K562 (cell line): ENCODE data around the gene PLA2G4F. TPM values are rescaled to one million over a fixed set of nuclear protein-coding genes. Genes with fewer than 3 reads are reported as not detected.

Source experiments
- ATAC-seq: fragments of 200-7000 bp; cut with Tn5 transposase; 3 replicates; pipeline ENCODE4 v1.9.1; 2020; ENCODE audit warnings: moderate library complexity
- BruUV-seq: library from RNA; stranded (reverse); fragments of 400-500 nt; replicated peaks from 2 replicates; lab custom pipeline; 2021; lab: Mats Ljungman, UMichigan
- CTCF ChIA-PET: fragments of 300-600 bp; formaldehyde crosslinking; extraction: SDS; loops from one replicate; lab custom pipeline; 2021; ENCODE audit warnings: low intra/inter-chr PET ratio; lab: Yijun Ruan, JAX
- POLR2A ChIA-PET: fragments of 300-600, 350-650 bp; sonication (Branson Sonifier 250); formaldehyde crosslinking; extraction: SDS; loops from one replicate; lab custom pipeline; 2021; ENCODE audit warnings: antibody characterized with exemption, inconsistent platforms; lab: Yijun Ruan, JAX
- DNase-seq, 4 experiments: peaks; one replicate each; pipeline versions ENCODE4 v3.0.0 to v3.0.0-alpha.2; 2011 to 2018; ENCODE audit warnings: low spot score in 3 of 4, mixed read lengths in 3 of 4; ENCODE audit errors: extremely low read depth in 1 of 4
- FAIRE-seq: peaks from 2 replicates; lab custom pipeline; 2011; peaks lifted over from hg19 to GRCh38; lab: Jason Lieb, UNC
- H2AFZ ChIP-seq: 2 replicates; pipeline ENCODE4 v1.6.0; 2011; ENCODE audit warnings: low read depth, low read length, control low read depth, inconsistent platforms
- H3K27ac ChIP-seq: fragments of 200-600 bp; 3 replicates; pipeline ENCODE4 v1.8.0; 2011; ENCODE audit warnings: low read depth, mild to moderate bottlenecking, control low read depth, inconsistent platforms, low read length, moderate library complexity, mixed read lengths; ENCODE audit errors: extremely low read depth
- H3K27me3 ChIP-seq, 2 experiments: fragments of 300-600 bp in 1 of 2; 2 replicates in 1 of 2; 3 replicates in 1 of 2; pipeline versions ENCODE4 v1.6.0 to v1.8.0; 2011; ENCODE audit warnings: inconsistent platforms in 2 of 2, low read length in 2 of 2, mild to moderate bottlenecking in 1 of 2, mixed read lengths in 1 of 2, moderate library complexity in 1 of 2; ENCODE audit not compliant: control insufficient read depth in 2 of 2, insufficient read depth in 2 of 2
- H3K36me3 ChIP-seq: fragments of 300-600 bp; 3 replicates; pipeline ENCODE4 v1.8.0; 2011; ENCODE audit warnings: mild to moderate bottlenecking, low read length, inconsistent platforms; ENCODE audit not compliant: control insufficient read depth, insufficient read depth
- H3K4me1 ChIP-seq, 2 experiments: fragments of 200-600 bp in 1 of 2; replicated peaks in 1 of 2; 2 replicates in 1 of 2; 3 replicates in 1 of 2; pipeline versions ENCODE4 v1.5.1 to v1.8.0; 2011; ENCODE audit warnings: inconsistent platforms in 2 of 2, low read length in 2 of 2, mild to moderate bottlenecking in 1 of 2, mixed read lengths in 1 of 2, moderate library complexity in 1 of 2; ENCODE audit not compliant: control insufficient read depth in 2 of 2, insufficient read depth in 2 of 2
- H3K4me2 ChIP-seq: 2 replicates; pipeline ENCODE4 v1.6.1; 2011; ENCODE audit warnings: low read length, control low read depth, inconsistent platforms, mixed read lengths; ENCODE audit not compliant: insufficient read depth
- H3K4me3 ChIP-seq: fragments of 200-600 bp; sonication (generic), shearing (Covaris generic); 2 replicates; pipeline ENCODE4 v1.5.1; 2016; ENCODE audit warnings: control low read depth, inconsistent platforms
- H3K79me2 ChIP-seq: fragments of 200-600 bp; 3 replicates; pipeline ENCODE4 v1.8.0; 2011; ENCODE audit warnings: low read length, inconsistent platforms; ENCODE audit not compliant: control insufficient read depth, insufficient read depth
- H3K9ac ChIP-seq, 2 experiments: 2 replicates each; pipeline versions ENCODE4 v1.6.0 to v1.6.1; 2011; ENCODE audit warnings: low read depth in 2 of 2, low read length in 2 of 2, control low read depth in 1 of 2, inconsistent platforms in 1 of 2, mild to moderate bottlenecking in 1 of 2, mixed read lengths in 1 of 2; ENCODE audit not compliant: insufficient read depth in 1 of 2
- H3K9me1 ChIP-seq: one replicate; pipeline ENCODE4 v1.6.0; 2011; ENCODE audit warnings: inconsistent platforms, mild to moderate bottlenecking, low read length, moderate library complexity; ENCODE audit not compliant: control insufficient read depth, insufficient read depth
- H3K9me3 ChIP-seq: replicated peaks from 2 replicates; pipeline ENCODE4 v1.5.1; 2011; ENCODE audit warnings: low read depth, low read length, inconsistent platforms; ENCODE audit not compliant: control insufficient read depth, insufficient read depth
- H4K20me1 ChIP-seq: replicated peaks from 2 replicates; pipeline ENCODE4 v1.6.1; 2011; ENCODE audit warnings: low read length, inconsistent platforms, mixed read lengths; ENCODE audit not compliant: control insufficient read depth, insufficient read depth
- CEBPG ChIP-seq, 3 experiments: fragments of 200-800 bp in 1 of 3; sonication (Bioruptor generic) in 1 of 3; sonication (generic) in 1 of 3; formaldehyde crosslinking in 1 of 3; IDR thresholded peaks in 2 of 3; conservative IDR thresholded peaks in 1 of 3; 2 replicates each; pipeline versions ENCODE4 v1.6.1 to v1.8.0; 2016 to 2022; ENCODE audit warnings: missing compliant biosample characterization in 2 of 3, missing genetic modification characterization in 2 of 3, mild to moderate bottlenecking in 1 of 3, missing genetic modification reagents in 1 of 3
- KDM4B ChIP-seq, 2 experiments: fragments of 450-650 bp in 1 of 2; sonication (generic) in 1 of 2; IDR thresholded peaks; 2 replicates each; pipeline ENCODE4 v1.6.1; 2016 to 2017; ENCODE audit warnings: borderline replicate concordance in 2 of 2, antibody characterized with exemption in 1 of 2, low read depth in 1 of 2, mild to moderate bottlenecking in 1 of 2
- NONO ChIP-seq, 2 experiments: fragments of 200-400 bp in 1 of 2; fragments of 450-650 bp in 1 of 2; formaldehyde crosslinking in 1 of 2; IDR thresholded peaks; 2 replicates each; pipeline ENCODE4 v1.6.1; 2017; ENCODE audit warnings: low read depth in 2 of 2, mild to moderate bottlenecking in 2 of 2, moderate library complexity in 2 of 2, low read length in 1 of 2
- RBM39 ChIP-seq: fragments of 200-400 bp; formaldehyde crosslinking; optimal IDR thresholded peaks from 2 replicates; pipeline ENCODE3; 2018; ENCODE audit warnings: low read depth, low read length
- ZNF75A ChIP-seq: fragments of 450-650 bp; formaldehyde crosslinking; IDR thresholded peaks from 2 replicates; pipeline ENCODE4 v1.4.0; 2020; ENCODE audit warnings: mild to moderate bottlenecking
- WGBS: fragments of 100-300 bp; shearing (Covaris generic); methylation state at CpG from one replicate; pipeline ENCODE4 v1.1.6; 2016; ENCODE audit warnings: low coverage, mixed read lengths; ENCODE audit not compliant: insufficient coverage; ENCODE audit errors: missing lambda C conversion rate; 5-methylcytosine and 5-hydroxymethylcytosine counted together
- in situ Hi-C: fragments of 300-500 bp; cut with MboI; formaldehyde crosslinking; loops from 4 replicates; pipeline ENCODE4 v1.15.0; 2018; ENCODE audit warnings: inconsistent platforms, mixed read lengths
- intact Hi-C: fragments of 100-400 bp; cut with micrococcal nuclease; formaldehyde crosslinking; loops from 2 replicates; pipeline ENCODE4 v1.14.2; 2022
- polyA plus RNA-seq, 8 experiments: library from polyadenylated mRNA; depleted of rRNA in 4 of 8; stranded (reverse) in 5 of 8; unstranded in 3 of 8; fragments of >200 nt; fragmentation: Nextera tagmentation in 2 of 8; fragmentation: Illumina TruSeq in 1 of 8; extraction: Ambion mirVana in 2 of 8; extraction: Trizol in 1 of 8; gene quantifications; 2 replicates each; pipeline versions ENCODE4 v1.2.1 to v1.2.3, GENCODE V29; 2011 to 2014; ENCODE audit warnings: inconsistent platforms in 1 of 8, missing spikeins in 1 of 8
- total RNA-seq, 7 experiments: library from RNA; depleted of rRNA in 6 of 7; stranded (reverse); fragments of >200 nt in 6 of 7; fragmentation: Illumina TruSeq in 2 of 7; extraction: Trizol in 2 of 7; gene quantifications; 2 replicates each; pipeline versions ENCODE4 v1.2.1 to v1.2.3, GENCODE V29; 2011 to 2021; ENCODE audit warnings: low replicate concordance in 1 of 7
- TF ChIP-seq, protein P1 (sequence below), 2 experiments: fragments of 450-650 bp in 1 of 2; sonication (generic) in 1 of 2; formaldehyde crosslinking in 1 of 2; IDR thresholded peaks in 1 of 2; conservative IDR thresholded peaks in 1 of 2; 2 replicates each; pipeline versions ENCODE4 v1.6.1 to v1.8.1; 2016 to 2023; ENCODE audit warnings: mild to moderate bottlenecking in 2 of 2, moderate library complexity in 2 of 2, inconsistent platforms in 1 of 2, missing genetic modification reagents in 1 of 2

Gene PLA2G4F
- total and polyA plus RNA-seq, 9 of the 15 experiments (the other 6 are each of a cell fraction or from before 2014, with no cell fraction given) = 0.02 TPM; not detected in 8

DNA sequence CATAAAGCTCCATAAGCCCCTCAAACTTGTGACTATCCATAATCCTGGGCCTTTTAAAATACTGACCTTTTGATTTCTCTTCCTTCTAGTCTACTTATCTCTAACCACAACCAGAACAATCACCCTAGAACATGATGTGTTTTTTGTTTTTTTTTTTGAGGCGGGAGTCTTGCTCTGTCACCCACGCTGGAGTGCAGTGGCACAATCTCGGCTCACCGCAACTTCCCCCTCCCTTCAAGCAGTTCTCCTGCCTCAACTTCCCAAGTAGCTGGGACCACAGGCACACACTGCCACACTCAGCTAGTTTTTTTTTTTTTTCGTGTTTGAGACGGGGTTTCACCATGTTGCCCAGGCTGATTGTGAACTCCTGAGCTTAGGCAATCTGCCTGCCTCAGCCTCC lies 26.5 kb upstream of the PLA2G4F start:
- Histone ChIP-seq H3K4me2 (no peak overlapping the region), H3K4me3 (no peak overlapping the region), H2AFZ (no peak overlapping the region), H3K9me1 (no peaks in the 10 kb centered on the region), H3K27me3 (no peaks in the 10 kb centered on the region), H3K9ac (no peak overlapping the region), H3K27ac (no peak overlapping the region), H4K20me1 (no peaks in the 10 kb centered on the region), H3K79me2 (no peaks in the 10 kb centered on the region), H3K9me3 (no peaks in the 10 kb centered on the region), H3K4me1 (no peaks in the 10 kb centered on the region), H3K36me3 (peaks cover 56% of the 10 kb centered on the region)
- DNase-seq (no peak), FAIRE-seq (no peak), ATAC-seq (no peak)
- no peak for TF ChIP-seq KDM4B (IDR thresholded peaks at IDR 0.05; ENCODE audit: borderline replicate concordance in 2 of 2, low read depth in 1 of 2)
- TF ChIP-seq RBM39 = no peak
- intact Hi-C loops = no loop called here
- POLR2A ChIA-PET = no interaction called here
- no TSS peak for BruUV-seq
- in situ Hi-C loops = no loop called here
- CTCF ChIA-PET = no interaction called here
- WGBS = 36% methylated on average over 5 of the region's 6 CpGs

- Histone ChIP-seq H3K4me1 (no peaks in the 10 kb centered on the region), H3K9me3 (no peaks in the 10 kb centered on the region), H3K9me1 (no peaks in the 10 kb centered on the region), H4K20me1 (no peaks in the 10 kb centered on the region), H2AFZ (no peak overlapping the region), H3K4me2 (no peak overlapping the region), H3K27ac (no peak overlapping the region), H3K9ac (no peak overlapping the region), H3K79me2 (no peaks in the 10 kb centered on the region), H3K4me3 (no peak overlapping the region), H3K36me3 (peaks cover 54% of the 10 kb centered on the region), H3K27me3 (no peaks in the 10 kb centered on the region)
- in situ Hi-C loops (no loop called here), intact Hi-C loops (no loop called here)
- DNase-seq = no peak
- ChIA-PET POLR2A (interaction anchor here (0.6 kb wide), 1 partner anchor 18 kb away, joined by 3 read pairs; no protein-coding TSS in a partner anchor), CTCF (no interaction called here)
- TF ChIP-seq ZNF75A (CRISPR knock-in tag) (no peak), CEBPG (CRISPR knock-in tag; IDR thresholded peaks at IDR 0.05) (peak; percentile 51; the same call in 1 of the 2 replicates), CEBPG (tag; conservative IDR thresholded peaks at IDR 0.05 in 1 of 2, IDR thresholded peaks at IDR 0.05 in 1 of 2) (peak in 1 of 2 experiments; percentile 73; a peak in 2 of 4 replicates), NONO (IDR thresholded peaks at IDR 0.05; ENCODE audit: low read depth in 2 of 2, low read length in 1 of 2) (no peak)
- TF ChIP-seq, protein P1, sequence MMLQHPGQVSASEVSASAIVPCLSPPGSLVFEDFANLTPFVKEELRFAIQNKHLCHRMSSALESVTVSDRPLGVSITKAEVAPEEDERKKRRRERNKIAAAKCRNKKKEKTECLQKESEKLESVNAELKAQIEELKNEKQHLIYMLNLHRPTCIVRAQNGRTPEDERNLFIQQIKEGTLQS (IDR thresholded peaks at IDR 0.05) = peak; percentile 61
- TF ChIP-seq, protein P1 (CRISPR knock-in tag; conservative IDR thresholded peaks at IDR 0.05) = no peak
- BruUV-seq = no TSS peak
- ATAC-seq = no peak
- WGBS = 73% methylated on average over 6 of the region's 6 CpGs
- peak; percentile 54 for FAIRE-seq
Measured at GRCh38 chr15:42182328-42182886, 26.0 kb upstream of the PLA2G4F start.
